NCI-H1436 treated with DMSO at 0.1 percent for 48 hours (cell line): Measurements from ENCODE around the gene USP38.
"Not testable (repeated sequence)": the region's sequence is repeated elsewhere in the genome, so short reads cannot be mapped to it uniquely, and the experiment has no call there.

ENCODE experiments used
- DNase-seq: peaks from one replicate; lab custom pipeline; 2025; lab: John Stamatoyannopoulos, UW

The USP38 gene

DNA sequence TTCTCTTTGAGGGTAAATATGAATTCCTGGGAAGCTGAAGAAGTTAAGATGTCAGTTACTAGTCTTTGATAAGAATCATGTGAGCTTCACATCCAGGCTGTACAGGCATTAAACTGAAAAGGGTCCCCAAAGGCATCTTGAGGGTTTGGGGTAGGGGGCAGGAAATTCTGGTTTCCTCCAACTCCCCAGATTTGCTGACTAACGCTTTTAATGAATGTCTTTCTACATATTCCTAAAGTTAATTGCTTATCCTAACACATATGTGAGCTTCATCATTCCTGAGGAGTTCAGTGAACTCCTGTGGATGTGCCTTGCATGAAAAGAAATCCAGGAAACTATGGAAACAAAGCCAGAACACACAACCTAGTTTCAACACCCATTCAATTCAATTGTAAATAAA is 78.1 kb downstream of the USP38 start:
- no peak for DNase-seq

DNA sequence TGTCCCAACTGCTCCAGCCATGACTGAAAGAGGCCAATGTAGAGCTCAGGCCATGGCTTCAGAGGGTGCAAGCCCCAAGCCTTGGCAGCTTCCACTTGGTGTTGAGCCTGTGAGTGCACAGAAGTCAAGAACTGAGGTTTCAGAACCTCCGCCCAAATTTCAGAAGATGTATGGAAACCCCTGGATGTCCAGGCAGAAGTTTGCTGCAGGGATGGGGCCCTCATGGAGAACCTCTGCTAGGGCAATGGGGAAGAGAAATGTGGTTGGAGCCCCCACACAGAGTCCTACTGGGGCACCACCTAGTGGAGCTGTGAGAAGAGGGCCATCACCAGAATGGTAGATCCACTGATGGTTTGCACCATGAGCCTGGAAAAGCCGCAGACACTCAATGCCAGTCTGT is 83.0 kb downstream of the USP38 start:
- DNase-seq, result not testable (repeated sequence)

DNA sequence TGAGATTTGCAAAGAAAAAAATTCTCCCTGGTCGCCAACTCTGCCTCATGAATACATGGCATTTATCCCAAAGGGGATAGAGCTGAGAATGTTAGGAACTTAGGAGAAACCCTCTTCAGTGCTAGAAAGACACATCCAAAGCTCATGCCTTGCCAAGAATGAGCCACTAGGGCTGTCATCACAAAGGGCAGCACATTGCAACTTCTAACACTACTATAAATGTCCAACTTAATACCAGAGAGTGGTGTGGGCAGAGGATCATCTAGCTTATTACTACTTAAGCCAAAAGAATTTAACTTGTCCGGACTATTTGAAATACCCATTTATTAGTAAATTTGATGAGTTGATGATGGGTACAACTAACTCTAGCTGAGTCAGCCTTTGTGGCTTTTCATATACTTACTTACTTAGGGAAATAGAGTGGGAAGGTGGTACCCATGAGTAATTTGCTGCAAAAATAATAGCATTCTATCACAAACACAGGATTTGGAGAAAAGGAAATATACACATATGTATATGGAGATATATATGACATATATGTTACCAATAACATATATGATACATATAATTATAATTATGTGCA is 85.6 kb downstream of the USP38 start:
- DNase-seq, result no peak
